Activated CD4-positive, alpha-beta memory T cell treated with anti-CD3 and anti-CD28 coated beads for 36 hours (primary cell): ENCODE data around the gene CACFD1. TPM values are rescaled to one million over a fixed set of nuclear protein-coding genes. Genes with fewer than 3 reads are reported as not detected.

ENCODE experiments used
- CTCF ChIA-PET: fragments of 350-600 bp; sonication (Branson Sonifier 250); formaldehyde crosslinking; loops from one replicate; lab custom pipeline; 2021; ENCODE audit warnings: antibody characterized with exemption, inconsistent platforms; lab: Charles Lee
- POLR2A ChIA-PET: fragments of 350-600 bp; sonication (Branson Sonifier 250); formaldehyde crosslinking; loops from one replicate; lab custom pipeline; 2021; ENCODE audit warnings: antibody characterized with exemption; lab: Charles Lee
- DNase-seq: peaks from one replicate; pipeline ENCODE4 v3.0.0-alpha.2; 2020
- H3K27ac Mint-ChIP-seq: one replicate; pipeline ENCODE4 v1.8.0; 2021; ENCODE audit warnings: mixed read lengths
- H3K27me3 Mint-ChIP-seq: one replicate; pipeline ENCODE4 v1.8.0; 2021; ENCODE audit warnings: mixed read lengths
- H3K36me3 Mint-ChIP-seq: one replicate; pipeline ENCODE4 v1.8.0; 2021; ENCODE audit warnings: mixed read lengths
- H3K4me1 Mint-ChIP-seq: one replicate; pipeline ENCODE4 v1.8.0; 2021; ENCODE audit warnings: low read depth, mixed read lengths
- H3K4me3 Mint-ChIP-seq: one replicate; pipeline ENCODE4 v1.8.0; 2021; ENCODE audit warnings: mild to moderate bottlenecking, mixed read lengths
- H3K9me3 Mint-ChIP-seq: one replicate; pipeline ENCODE4 v1.8.0; 2021; ENCODE audit warnings: mixed read lengths
- intact Hi-C: fragments of 100-400 bp; cut with micrococcal nuclease; formaldehyde crosslinking; loops from one replicate; pipeline ENCODE4 v1.15.1; 2023
- total RNA-seq, 2 experiments: library from RNA; stranded (reverse); gene quantifications; one replicate each; pipeline ENCODE4 v1.2.3, GENCODE V29; 2021

CACFD1 gene
- total RNA-seq, 2 experiments from 2014 or later = 1.1 to 1.2 TPM

GRCh38 chr9:133457233-133457632, 2.5 kb upstream of the CACFD1 start:
- POLR2A ChIA-PET = no interaction called here
- H3K4me3 Mint-ChIP-seq = no peak overlapping the region
- H3K36me3 Mint-ChIP-seq = no peaks in the 10 kb centered on the region
- intact Hi-C loops = loop anchor here (5.0 kb wide), 1 partner anchor 35 kb away; the partner anchor contains the start of gene ADAMTS13
- CTCF ChIA-PET = no interaction called here
- H3K9me3 Mint-ChIP-seq = no peaks in the 10 kb centered on the region
- H3K27me3 Mint-ChIP-seq = no peaks in the 10 kb centered on the region
- peaks cover 7% of the 10 kb centered on the region for H3K4me1 Mint-ChIP-seq
- no peak for DNase-seq
- H3K27ac Mint-ChIP-seq = no peak overlapping the region

- H3K27me3 Mint-ChIP-seq = no peaks in the 10 kb centered on the region
- POLR2A ChIA-PET = no interaction called here
- no peak overlapping the region for H3K27ac Mint-ChIP-seq
- no peaks in the 10 kb centered on the region for H3K36me3 Mint-ChIP-seq
- no peak for DNase-seq
- intact Hi-C loops = loop anchor here (5.0 kb wide), 1 partner anchor 35 kb away; the partner anchor contains the start of gene ADAMTS13
- H3K9me3 Mint-ChIP-seq = no peaks in the 10 kb centered on the region
- no peak overlapping the region for H3K4me3 Mint-ChIP-seq
- CTCF ChIA-PET = no interaction called here
- peaks cover 7% of the 10 kb centered on the region for H3K4me1 Mint-ChIP-seq
Measured at GRCh38 chr9:133457748-133458147, 2.0 kb upstream of the CACFD1 start.

GRCh38 chr9:133458643-133459312, 1.0 kb upstream of the CACFD1 start:
- H3K27ac Mint-ChIP-seq = no peak overlapping the region
- DNase-seq = no peak
- ChIA-PET CTCF (interaction anchor here (1.0 to 2.0 kb wide), 4 partner anchors 21 to 28 kb away, joined by 3 to 4 read pairs (median 4); no protein-coding TSS in a partner anchor), POLR2A (interaction anchor here (1.2 kb wide), 1 partner anchor 111 kb away, joined by 6 read pairs; the partner anchor contains the start of genes MED22 and RPL7A)
- no peaks in the 10 kb centered on the region for H3K36me3 Mint-ChIP-seq
- no peaks in the 10 kb centered on the region for H3K9me3 Mint-ChIP-seq
- intact Hi-C loops = loop anchor here (1.0 to 5.0 kb wide), 3 partner anchors 21 to 87 kb away; partner anchors contain the start of genes ADAMTS13 and SLC2A6
- H3K4me3 Mint-ChIP-seq = peak overlapping the region; percentile 82
- H3K27me3 Mint-ChIP-seq = no peaks in the 10 kb centered on the region
- H3K4me1 Mint-ChIP-seq = peaks cover 7% of the 10 kb centered on the region

- intact Hi-C loops = no loop called here
- ChIA-PET POLR2A (no interaction called here), CTCF (interaction anchor here (1.2 to 2.0 kb wide), 2 partner anchors 19 to 26 kb away, joined by 4 read pairs; no protein-coding TSS in a partner anchor)
- Mint-ChIP-seq H3K4me3 (peak overlapping the region; percentile 59), H3K27me3 (no peaks in the 10 kb centered on the region), H3K4me1 (peaks cover 7% of the 10 kb centered on the region), H3K36me3 (no peaks in the 10 kb centered on the region), H3K27ac (peak overlapping the region; percentile 58), H3K9me3 (no peaks in the 10 kb centered on the region)
- peak; percentile 44 for DNase-seq
Measured at GRCh38 chr9:133460405-133461175, 812 bp downstream of the CACFD1 start.

GRCh38 chr9:133461975-133462374, 2.2 kb downstream of the CACFD1 start:
- Mint-ChIP-seq H3K4me3 (no peak overlapping the region), H3K27ac (no peak overlapping the region), H3K36me3 (no peaks in the 10 kb centered on the region), H3K4me1 (peaks cover 7% of the 10 kb centered on the region), H3K27me3 (no peaks in the 10 kb centered on the region), H3K9me3 (no peaks in the 10 kb centered on the region)
- intact Hi-C loops = no loop called here
- CTCF ChIA-PET = no interaction called here
- DNase-seq = no peak
- POLR2A ChIA-PET = no interaction called here

- no peaks in the 10 kb centered on the region for H3K36me3 Mint-ChIP-seq
- CTCF ChIA-PET = interaction anchor here (1.1 kb wide), 1 partner anchor 22 kb away, joined by 4 read pairs; no protein-coding TSS in a partner anchor
- H3K27ac Mint-ChIP-seq = no peak overlapping the region
- H3K9me3 Mint-ChIP-seq = no peaks in the 10 kb centered on the region
- H3K27me3 Mint-ChIP-seq = no peaks in the 10 kb centered on the region
- H3K4me1 Mint-ChIP-seq = peaks cover 7% of the 10 kb centered on the region
- POLR2A ChIA-PET = no interaction called here
- no peak for DNase-seq
- intact Hi-C loops = no loop called here
- H3K4me3 Mint-ChIP-seq = no peak overlapping the region
Measured at GRCh38 chr9:133463234-133463863, 3.6 kb downstream of the CACFD1 start.

GRCh38 chr9:133463864-133464615, 4.3 kb downstream of the CACFD1 start:
- CTCF ChIA-PET = no interaction called here
- intact Hi-C loops = no loop called here
- Mint-ChIP-seq H3K9me3 (no peaks in the 10 kb centered on the region), H3K27ac (no peak overlapping the region), H3K4me3 (no peak overlapping the region), H3K27me3 (no peaks in the 10 kb centered on the region), H3K36me3 (no peaks in the 10 kb centered on the region), H3K4me1 (peaks cover 7% of the 10 kb centered on the region)
- POLR2A ChIA-PET = no interaction called here
- DNase-seq = no peak

GRCh38 chr9:133464638-133465037, 4.9 kb downstream of the CACFD1 start:
- Mint-ChIP-seq H3K4me1 (peaks cover 4% of the 10 kb centered on the region), H3K27me3 (no peaks in the 10 kb centered on the region), H3K9me3 (no peaks in the 10 kb centered on the region), H3K4me3 (no peak overlapping the region), H3K36me3 (no peaks in the 10 kb centered on the region), H3K27ac (no peak overlapping the region)
- CTCF ChIA-PET = no interaction called here
- intact Hi-C loops = no loop called here
- DNase-seq = no peak
- POLR2A ChIA-PET = no interaction called here

- H3K9me3 Mint-ChIP-seq = no peaks in the 10 kb centered on the region
- no peak for DNase-seq
- H3K27me3 Mint-ChIP-seq = no peaks in the 10 kb centered on the region
- no peaks in the 10 kb centered on the region for H3K4me1 Mint-ChIP-seq
- intact Hi-C loops = no loop called here
- H3K36me3 Mint-ChIP-seq = no peaks in the 10 kb centered on the region
- ChIA-PET POLR2A (no interaction called here), CTCF (no interaction called here)
- no peak overlapping the region for H3K4me3 Mint-ChIP-seq
- no peak overlapping the region for H3K27ac Mint-ChIP-seq
Measured at GRCh38 chr9:133465984-133466383, 6.2 kb downstream of the CACFD1 start.

GRCh38 chr9:133467101-133467500, 7.3 kb downstream of the CACFD1 start:
- no peaks in the 10 kb centered on the region for H3K27me3 Mint-ChIP-seq
- DNase-seq = no peak
- H3K9me3 Mint-ChIP-seq = no peaks in the 10 kb centered on the region
- POLR2A ChIA-PET = no interaction called here
- H3K4me1 Mint-ChIP-seq = no peaks in the 10 kb centered on the region
- no peak overlapping the region for H3K27ac Mint-ChIP-seq
- H3K36me3 Mint-ChIP-seq = no peaks in the 10 kb centered on the region
- H3K4me3 Mint-ChIP-seq = no peak overlapping the region
- CTCF ChIA-PET = interaction anchor here (1.1 kb wide), 1 partner anchor 12 kb away, joined by 3 read pairs; the partner anchor contains the start of gene SLC2A6
- intact Hi-C loops = no loop called here

- ChIA-PET CTCF (interaction anchor here (1.3 kb wide), 1 partner anchor 18 kb away, joined by 3 read pairs; no protein-coding TSS in a partner anchor), POLR2A (no interaction called here)
- Mint-ChIP-seq H3K9me3 (no peaks in the 10 kb centered on the region), H3K27ac (no peak overlapping the region), H3K27me3 (no peaks in the 10 kb centered on the region), H3K36me3 (no peaks in the 10 kb centered on the region), H3K4me3 (no peak overlapping the region), H3K4me1 (no peaks in the 10 kb centered on the region)
- no peak for DNase-seq
- intact Hi-C loops = no loop called here
Measured at GRCh38 chr9:133468374-133468773, 8.6 kb downstream of the CACFD1 start.
